HG02884 (cell line): Measurements from ENCODE around the gene AKT1S1.
"Not testable (repeated sequence)": the region's sequence is repeated elsewhere in the genome, so short reads cannot be mapped to it uniquely, and the experiment has no call there.

Experiments
- ATAC-seq: cut with Tn5 transposase; IDR thresholded peaks from one replicate; pipeline ENCODE4 v1.9.1; 2021; ENCODE audit warnings: mild to moderate bottlenecking, moderate library complexity; ENCODE audit not compliant: unreplicated experiment

AKT1S1 gene

GRCh38 chr19:49877020-49877878, at the start of gene AKT1S1, which contains the start of gene TBC1D17:
Gene AKT1S1 (minus strand): TSS chr19:49877355. CDS start chr19:49873295, 4,060 bp downstream.
Gene TBC1D17 (plus strand): TSS chr19:49877702. CDS start chr19:49877724, 22 bp downstream.
- peak; percentile 58 for ATAC-seq

- ATAC-seq = no peak
Observed at GRCh38 chr19:49926515-49926914, 49.4 kb upstream of the AKT1S1 start.

GRCh38 chr19:49925486-49925885, 48.3 kb upstream of the AKT1S1 start:
- no peak for ATAC-seq

GRCh38 chr19:49924881-49925210, 47.7 kb upstream of the AKT1S1 start:
- not testable (repeated sequence) for ATAC-seq

- no peak for ATAC-seq
Observed at GRCh38 chr19:49924004-49924880, 47.1 kb upstream of the AKT1S1 start.

GRCh38 chr19:49923055-49924003, 46.2 kb upstream of the AKT1S1 start:
- no peak for ATAC-seq

GRCh38 chr19:49921871-49922795, 45.0 kb upstream of the AKT1S1 start:
- no peak for ATAC-seq

- no peak for ATAC-seq
Observed at GRCh38 chr19:49920624-49921363, 43.6 kb upstream of the AKT1S1 start.

GRCh38 chr19:49918089-49918488, 40.9 kb upstream of the AKT1S1 start:
- no peak for ATAC-seq

- no peak for ATAC-seq
Observed at GRCh38 chr19:49916839-49917733, 39.9 kb upstream of the AKT1S1 start.

- no peak for ATAC-seq
Observed at GRCh38 chr19:49915271-49915670, 38.1 kb upstream of the AKT1S1 start.

- ATAC-seq = no peak
Observed at GRCh38 chr19:49913720-49914119, 36.6 kb upstream of the AKT1S1 start.

GRCh38 chr19:49912965-49913685, 36.0 kb upstream of the AKT1S1 start:
- no peak for ATAC-seq

- no peak for ATAC-seq
Observed at GRCh38 chr19:49911381-49912145, 34.4 kb upstream of the AKT1S1 start.

- no peak for ATAC-seq
Observed at GRCh38 chr19:49910179-49910578, 33.0 kb upstream of the AKT1S1 start.
